Esophagus (tissue), 2 donors: ENCODE measurements around the gene BATF3. TPM values are rescaled to one million over a fixed set of nuclear protein-coding genes. Genes with fewer than 3 reads are reported as not detected.
A peak's percentile ranks its signal among the peaks of the same experiment; 100 is the strongest.
"Not testable (repeated sequence)": the region's sequence is repeated elsewhere in the genome, so short reads cannot be mapped to it uniquely, and the experiment has no call there.

Source experiments
- H3K27ac ChIP-seq, 2 donors: one replicate each; pipeline ENCODE4 v1.5.1; 2013; ENCODE audit warnings: low read depth in 2 of 2, mild to moderate bottlenecking in 2 of 2, inconsistent platforms in 1 of 2, low read length in 1 of 2, moderate library complexity in 1 of 2
- H3K27me3 ChIP-seq, 2 donors: one replicate each; pipeline ENCODE4 v1.6.1; 2013; ENCODE audit warnings: low read length in 2 of 2, control low read depth in 1 of 2, mild to moderate bottlenecking in 1 of 2; ENCODE audit not compliant: insufficient read depth in 2 of 2, control insufficient read depth in 1 of 2
- H3K36me3 ChIP-seq, 2 donors: one replicate each; pipeline ENCODE4 v1.6.1; 2013; ENCODE audit warnings: low read length in 1 of 2; ENCODE audit not compliant: control insufficient read depth in 2 of 2, insufficient read depth in 2 of 2
- H3K4me1 ChIP-seq, 2 donors: one replicate each; pipeline ENCODE4 v1.6.1; 2013; ENCODE audit warnings: low read length in 1 of 2; ENCODE audit not compliant: control insufficient read depth in 2 of 2, insufficient read depth in 2 of 2
- H3K4me3 ChIP-seq, 2 donors: one replicate each; pipeline ENCODE4 v1.5.1; 2013; ENCODE audit warnings: low read length in 2 of 2, mild to moderate bottlenecking in 2 of 2, low read depth in 1 of 2, moderate library complexity in 1 of 2
- H3K9me3 ChIP-seq, 2 donors: one replicate each; pipeline ENCODE4 v1.6.1; 2013; ENCODE audit warnings: mild to moderate bottlenecking in 2 of 2, low read depth in 1 of 2, low read length in 1 of 2, moderate library complexity in 1 of 2; ENCODE audit not compliant: control insufficient read depth in 2 of 2, insufficient read depth in 1 of 2
- WGBS, 2 donors: extraction: QIAGEN DNeasy Blood & Tissue Kit; methylation state at CpG; one replicate each; pipeline ENCODE4 v1.1.7; 2013; 5-methylcytosine and 5-hydroxymethylcytosine counted together
- polyA plus RNA-seq, 2 donors: library from polyadenylated mRNA; stranded (reverse); fragments of 200-250 nt; gene quantifications; one replicate each; pipeline ENCODE4 v1.2.3, GENCODE V29; 2013
- donor health status: healthy with polysubstance abuse.
- donor health status: Bipolar disorder and iron deficiency.

The BATF3 gene
- polyA plus RNA-seq, 2 donors: 1.7 to 1.8 TPM

- 30 to 51% methylated on average over 9 of the region's 9 CpGs for WGBS, 2 donors
- Histone ChIP-seq H3K27ac (peak overlapping the region; percentile 40 to 57), H3K36me3 (no peaks in the 10 kb centered on the region)
These were observed 32.2 kb downstream of the BATF3 start for GRCh38 chr1:212667223-212668139.

GRCh38 chr1:212666116-212666775, 33.4 kb downstream of the BATF3 start:
- 84 to 86% methylated on average over 10 of the region's 10 CpGs for WGBS, 2 donors
- H3K9me3 ChIP-seq: no peaks in the 10 kb centered on the region
- H3K4me3 ChIP-seq: no peak overlapping the region
- H3K36me3 ChIP-seq: no peaks in the 10 kb centered on the region
- H3K4me1 ChIP-seq: no peaks in the 10 kb centered on the region
- no peaks in the 10 kb centered on the region for H3K27me3 ChIP-seq
- no peak overlapping the region for H3K27ac ChIP-seq

More at GRCh38 chr1:212667223-212668139, 32.2 kb downstream of the BATF3 start:
- H3K27me3 ChIP-seq: no peaks in the 10 kb centered on the region
- H3K4me1 ChIP-seq: no peaks in the 10 kb centered on the region
- no peaks in the 10 kb centered on the region for H3K9me3 ChIP-seq
- H3K4me3 ChIP-seq: no peak overlapping the region

- Histone ChIP-seq H3K4me1 (no peaks in the 10 kb centered on the region), H3K27ac (peak overlapping the region in 1 of 2 donors; percentile 71), H3K27me3 (no peaks in the 10 kb centered on the region), H3K9me3 (no peaks in the 10 kb centered on the region), H3K4me3 (peak overlapping the region; percentile 54 to 59), H3K36me3 (no peaks in the 10 kb centered on the region)
- WGBS, 2 donors: 19 to 20% methylated on average over 26 to 37 of the region's 37 CpGs
These were observed 34.2 kb downstream of the BATF3 start for GRCh38 chr1:212665241-212666115.

GRCh38 chr1:212664409-212665199, 35.0 kb downstream of the BATF3 start:
- WGBS, 2 donors: 71 to 72% methylated on average over 11 of the region's 11 CpGs
- H3K27ac ChIP-seq: no peak overlapping the region
- no peaks in the 10 kb centered on the region for H3K36me3 ChIP-seq
- H3K27me3 ChIP-seq: no peaks in the 10 kb centered on the region
- no peaks in the 10 kb centered on the region for H3K4me1 ChIP-seq
- H3K9me3 ChIP-seq: no peaks in the 10 kb centered on the region
- H3K4me3 ChIP-seq: no peak overlapping the region

GRCh38 chr1:212658250-212658649, 41.4 kb downstream of the BATF3 start:
- H3K4me3 ChIP-seq, H3K4me1 ChIP-seq, H3K36me3 ChIP-seq, H3K27ac ChIP-seq, H3K9me3 ChIP-seq, H3K27me3 ChIP-seq: not testable (repeated sequence)
- 52 to 64% methylated on average over 7 of the region's 7 CpGs for WGBS, 2 donors

- Histone ChIP-seq H3K4me1 (no peaks in the 10 kb centered on the region), H3K27me3 (no peaks in the 10 kb centered on the region), H3K27ac (no peak overlapping the region), H3K4me3 (no peak overlapping the region), H3K36me3 (no peaks in the 10 kb centered on the region), H3K9me3 (no peaks in the 10 kb centered on the region)
- 74 to 78% methylated on average over 5 of the region's 5 CpGs for WGBS, 2 donors
These were observed 42.9 kb downstream of the BATF3 start for GRCh38 chr1:212656730-212657129.

- H3K27ac ChIP-seq: no peak overlapping the region
- H3K9me3 ChIP-seq: no peaks in the 10 kb centered on the region
- WGBS, 2 donors: 66 to 73% methylated on average over 6 of the region's 6 CpGs
- H3K4me3 ChIP-seq: no peak overlapping the region
- H3K27me3 ChIP-seq: no peaks in the 10 kb centered on the region
- no peaks in the 10 kb centered on the region for H3K36me3 ChIP-seq
- no peaks in the 10 kb centered on the region for H3K4me1 ChIP-seq
These were observed 43.8 kb downstream of the BATF3 start for GRCh38 chr1:212655668-212656440.

- Histone ChIP-seq H3K36me3 (no peaks in the 10 kb centered on the region), H3K4me1 (no peaks in the 10 kb centered on the region), H3K27me3 (no peaks in the 10 kb centered on the region), H3K27ac (no peak overlapping the region), H3K9me3 (no peaks in the 10 kb centered on the region), H3K4me3 (no peak overlapping the region)
- WGBS, 2 donors: 93 to 100% methylated on average over 1 of the region's 1 CpG
These were observed 47.0 kb downstream of the BATF3 start for GRCh38 chr1:212652609-212653008.
